Natural killer cell (primary cell): Measurements from ENCODE around the gene YPEL5. TPM values are rescaled to one million over a fixed set of nuclear protein-coding genes. Genes with fewer than 3 reads are reported as not detected.

Source experiments
- ATAC-seq, 3 donors: fragments of 150-1000 bp in 2 of 3; fragments of 200-7000 bp in 1 of 3; cut with Tn5 transposase; 1 replicate in 1 of 3; 2 replicates in 2 of 3; pipeline ENCODE4 v1.10.0; 2021; ENCODE audit warnings: mild to moderate bottlenecking in 2 of 3, moderate library complexity in 2 of 3
- DNase-seq, 2 donors: peaks; one replicate each; pipeline versions ENCODE4 v3.0.0 to v3.0.0-alpha.2; 2013 to 2021; ENCODE audit warnings: mixed read lengths in 1 of 2
- H3K27ac ChIP-seq: one replicate; pipeline ENCODE4 v1.5.1; 2013; ENCODE audit warnings: mild to moderate bottlenecking, low read length
- H3K27me3 ChIP-seq: one replicate; pipeline ENCODE4 v1.6.1; 2013; ENCODE audit warnings: low read length; ENCODE audit not compliant: control insufficient read depth, insufficient read depth
- H3K36me3 ChIP-seq: one replicate; pipeline ENCODE4 v1.6.1; 2013; ENCODE audit warnings: low read length; ENCODE audit not compliant: control insufficient read depth, insufficient read depth
- H3K4me1 ChIP-seq: one replicate; pipeline ENCODE4 v1.6.1; 2013; ENCODE audit warnings: low read length; ENCODE audit not compliant: control insufficient read depth, insufficient read depth
- H3K4me3 ChIP-seq: one replicate; pipeline ENCODE4 v1.5.1; 2013; ENCODE audit warnings: low read length
- H3K9me3 ChIP-seq: one replicate; pipeline ENCODE4 v1.6.1; 2013; ENCODE audit warnings: low read length; ENCODE audit not compliant: control insufficient read depth, insufficient read depth
- H3K27ac Mint-ChIP-seq, 2 donors: one replicate each; pipeline ENCODE4 v1.8.0; 2022; ENCODE audit warnings: mild to moderate bottlenecking in 2 of 2, mixed read lengths in 2 of 2, moderate library complexity in 1 of 2
- H3K27me3 Mint-ChIP-seq, 2 donors: one replicate each; pipeline ENCODE4 v1.8.0; 2022; ENCODE audit warnings: low read depth in 2 of 2, mixed read lengths in 2 of 2
- H3K36me3 Mint-ChIP-seq: one replicate; pipeline ENCODE4 v1.8.0; 2022; ENCODE audit warnings: mixed read lengths
- H3K4me1 Mint-ChIP-seq, 2 donors: one replicate each; pipeline ENCODE4 v1.8.0; 2022; ENCODE audit warnings: mixed read lengths in 2 of 2
- H3K4me3 Mint-ChIP-seq: one replicate; pipeline ENCODE4 v1.8.0; 2022; ENCODE audit warnings: mild to moderate bottlenecking, moderate library complexity, mixed read lengths
- H3K9me3 Mint-ChIP-seq, 2 donors: one replicate each; pipeline ENCODE4 v1.8.0; 2022; ENCODE audit warnings: mixed read lengths in 2 of 2
- WGBS: methylation state at CpG from one replicate; pipeline ENCODE4 v1.1.7; 2013; ENCODE audit warnings: missing lambda C conversion rate; ENCODE audit not compliant: insufficient coverage; 5-methylcytosine and 5-hydroxymethylcytosine counted together
- intact Hi-C: fragments of 100-400 bp; cut with micrococcal nuclease; formaldehyde crosslinking; loops from one replicate; pipeline ENCODE4 v1.14.2; 2022
- total RNA-seq, 4 donors: library from RNA; stranded (reverse); fragments of 120-200 nt in 1 of 4; gene quantifications; one replicate each; pipeline versions ENCODE4 v1.2.3 to v1.2.4, GENCODE V29; 2013 to 2022
- TF ChIP-seq, protein P1 (sequence below): fragments of 200-600 bp; IDR thresholded peaks from one replicate; pipeline ENCODE4 v1.8.0; 2022; ENCODE audit warnings: antibody characterized with exemption

YPEL5 gene
- total RNA-seq, 3 donors from 2014 or later (not counting 1 experiment from before 2014, with no cell fraction given): 569 to 1,094 (median 800) TPM

GRCh38 chr2:30104307-30104706, 42.5 kb upstream of the YPEL5 start:
- H3K27me3 ChIP-seq: no peaks in the 10 kb centered on the region
- intact Hi-C loops: no loop called here
- Mint-ChIP-seq H3K36me3 (no peaks in the 10 kb centered on the region), H3K27me3 (peaks cover 25 to 34% of the 10 kb centered on the region in 2 donors), H3K4me1 (no peaks in the 10 kb centered on the region), H3K27ac (no peak overlapping the region), H3K9me3 (no peaks in the 10 kb centered on the region), H3K4me3 (no peak overlapping the region)
- no peaks in the 10 kb centered on the region for H3K36me3 ChIP-seq
- ATAC-seq (no peak), DNase-seq (no peak)
- 86% methylated on average over 2 of the region's 2 CpGs for WGBS
- H3K4me1 ChIP-seq: no peaks in the 10 kb centered on the region
- TF ChIP-seq, protein P1, sequence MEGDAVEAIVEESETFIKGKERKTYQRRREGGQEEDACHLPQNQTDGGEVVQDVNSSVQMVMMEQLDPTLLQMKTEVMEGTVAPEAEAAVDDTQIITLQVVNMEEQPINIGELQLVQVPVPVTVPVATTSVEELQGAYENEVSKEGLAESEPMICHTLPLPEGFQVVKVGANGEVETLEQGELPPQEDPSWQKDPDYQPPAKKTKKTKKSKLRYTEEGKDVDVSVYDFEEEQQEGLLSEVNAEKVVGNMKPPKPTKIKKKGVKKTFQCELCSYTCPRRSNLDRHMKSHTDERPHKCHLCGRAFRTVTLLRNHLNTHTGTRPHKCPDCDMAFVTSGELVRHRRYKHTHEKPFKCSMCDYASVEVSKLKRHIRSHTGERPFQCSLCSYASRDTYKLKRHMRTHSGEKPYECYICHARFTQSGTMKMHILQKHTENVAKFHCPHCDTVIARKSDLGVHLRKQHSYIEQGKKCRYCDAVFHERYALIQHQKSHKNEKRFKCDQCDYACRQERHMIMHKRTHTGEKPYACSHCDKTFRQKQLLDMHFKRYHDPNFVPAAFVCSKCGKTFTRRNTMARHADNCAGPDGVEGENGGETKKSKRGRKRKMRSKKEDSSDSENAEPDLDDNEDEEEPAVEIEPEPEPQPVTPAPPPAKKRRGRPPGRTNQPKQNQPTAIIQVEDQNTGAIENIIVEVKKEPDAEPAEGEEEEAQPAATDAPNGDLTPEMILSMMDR: no peak
- no peaks in the 10 kb centered on the region for H3K9me3 ChIP-seq
- H3K27ac ChIP-seq: no peak overlapping the region
- no peak overlapping the region for H3K4me3 ChIP-seq

- no peaks in the 10 kb centered on the region for H3K4me1 Mint-ChIP-seq
- intact Hi-C loops: no loop called here
- 88% methylated on average over 1 of the region's 2 CpGs for WGBS
Measured at GRCh38 chr2:30105556-30105955, 41.3 kb upstream of the YPEL5 start.

DNA sequence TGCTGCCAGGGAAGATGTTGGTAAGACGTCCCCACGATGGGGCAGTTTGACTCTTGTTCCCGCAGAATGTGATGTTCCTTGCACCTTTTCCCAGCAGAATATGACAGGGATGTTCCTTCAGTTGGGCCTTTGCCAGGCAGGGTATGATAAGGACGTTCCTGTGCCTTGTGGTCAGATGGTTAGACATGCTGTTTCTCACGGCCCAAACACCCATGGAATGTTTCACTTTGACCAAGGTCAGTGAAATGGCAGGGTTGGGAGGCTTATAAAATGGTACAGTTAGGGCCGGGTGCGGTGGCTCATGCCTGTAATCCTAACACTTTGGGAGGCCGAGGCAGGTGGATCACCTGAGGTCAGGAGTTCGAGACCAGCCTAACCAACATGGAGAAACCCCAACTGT, 40.3 kb upstream of the YPEL5 start:
- H3K27ac ChIP-seq: no peak overlapping the region
- intact Hi-C loops: no loop called here
- H3K4me1 Mint-ChIP-seq: no peaks in the 10 kb centered on the region
- ATAC-seq (no peak), DNase-seq (no peak)
- no peak overlapping the region for H3K4me3 Mint-ChIP-seq
- no peaks in the 10 kb centered on the region for H3K36me3 ChIP-seq
- H3K4me3 ChIP-seq: no peak overlapping the region
- H3K27me3 ChIP-seq: no peaks in the 10 kb centered on the region
- no peaks in the 10 kb centered on the region for H3K9me3 Mint-ChIP-seq
- TF ChIP-seq, protein P1: no peak
- no peak overlapping the region for H3K27ac Mint-ChIP-seq
- H3K36me3 Mint-ChIP-seq: no peaks in the 10 kb centered on the region
- H3K4me1 ChIP-seq: no peaks in the 10 kb centered on the region
- WGBS: 87% methylated on average over 9 of the region's 9 CpGs
- no peaks in the 10 kb centered on the region for H3K9me3 ChIP-seq
- H3K27me3 Mint-ChIP-seq: peaks cover 13 to 20% of the 10 kb centered on the region in 2 donors

More at GRCh38 chr2:30105556-30105955, 41.3 kb upstream of the YPEL5 start:
- TF ChIP-seq, protein P1: no peak
- Histone ChIP-seq H3K27ac (no peak overlapping the region), H3K27me3 (no peaks in the 10 kb centered on the region), H3K36me3 (no peaks in the 10 kb centered on the region), H3K4me3 (no peak overlapping the region), H3K9me3 (no peaks in the 10 kb centered on the region), H3K4me1 (no peaks in the 10 kb centered on the region)
- Mint-ChIP-seq H3K27me3 (peaks cover 20 to 30% of the 10 kb centered on the region in 2 donors), H3K9me3 (no peaks in the 10 kb centered on the region), H3K27ac (no peak overlapping the region), H3K36me3 (no peaks in the 10 kb centered on the region), H3K4me3 (no peak overlapping the region)
- ATAC-seq (no peak), DNase-seq (no peak)

GRCh38 chr2:30108192-30108591, 38.6 kb upstream of the YPEL5 start:
- H3K9me3 Mint-ChIP-seq: no peaks in the 10 kb centered on the region
- Histone ChIP-seq H3K4me1 (no peaks in the 10 kb centered on the region), H3K4me3 (no peak overlapping the region), H3K36me3 (no peaks in the 10 kb centered on the region), H3K27ac (no peak overlapping the region), H3K9me3 (no peaks in the 10 kb centered on the region), H3K27me3 (no peaks in the 10 kb centered on the region)
- DNase-seq (no peak), ATAC-seq (no peak)
- H3K27ac Mint-ChIP-seq: no peak overlapping the region
- intact Hi-C loops: no loop called here
- peaks cover 7 to 10% of the 10 kb centered on the region in 2 donors for H3K27me3 Mint-ChIP-seq
- no peak overlapping the region for H3K4me3 Mint-ChIP-seq
- H3K36me3 Mint-ChIP-seq: no peaks in the 10 kb centered on the region
- TF ChIP-seq, protein P1: no peak
- 71% methylated on average over 2 of the region's 2 CpGs for WGBS
- no peaks in the 10 kb centered on the region for H3K4me1 Mint-ChIP-seq
